EL (cell line): ENCODE data around the gene PAQR9.

Experiments used
- DNase-seq: peaks from one replicate; pipeline ENCODE4 v3.0.0-alpha.2; 2016

The PAQR9 gene

GRCh38 chr3:142914286-142914811, 49.1 kb downstream of the PAQR9 start:
- no peak for DNase-seq

GRCh38 chr3:142913432-142913831, 50.0 kb downstream of the PAQR9 start:
- DNase-seq, result no peak

- no peak for DNase-seq
Measured at GRCh38 chr3:142912402-142913172, 50.9 kb downstream of the PAQR9 start.
